COLO829 (cell line): ENCODE measurements around the gene GRAMD2B.
"Not testable (repeated sequence)": the region's sequence is repeated elsewhere in the genome, so short reads cannot be mapped to it uniquely, and the experiment has no call there.

Source experiments
- DNase-seq: peaks from one replicate; pipeline ENCODE4 v3.0.0; 2012; ENCODE audit warnings: low spot score

The GRAMD2B gene

GRCh38 chr5:126513703-126514102 is 90.5 kb downstream of the GRAMD2B start:
- no peak for DNase-seq

GRCh38 chr5:126514131-126514557 is 90.9 kb downstream of the GRAMD2B start:
- no peak for DNase-seq

GRCh38 chr5:126514558-126515141 is 91.4 kb downstream of the GRAMD2B start:
- no peak for DNase-seq

- no peak for DNase-seq
These were observed 92.1 kb downstream of the GRAMD2B start for GRCh38 chr5:126515337-126515736.

- DNase-seq = peak; percentile 51
These were observed 92.9 kb downstream of the GRAMD2B start for GRCh38 chr5:126516133-126516532.

GRCh38 chr5:126516852-126517251 is 93.6 kb downstream of the GRAMD2B start:
- no peak for DNase-seq

GRCh38 chr5:126519223-126519622 is 96.0 kb downstream of the GRAMD2B start:
- DNase-seq = not testable (repeated sequence)

GRCh38 chr5:126519637-126520592 is 96.7 kb downstream of the GRAMD2B start:
- no peak for DNase-seq

- DNase-seq = no peak
These were observed 97.4 kb downstream of the GRAMD2B start for GRCh38 chr5:126520593-126520953.

- no peak for DNase-seq
These were observed 97.9 kb downstream of the GRAMD2B start for GRCh38 chr5:126521130-126521529.

GRCh38 chr5:126523818-126524510 is 100.8 kb downstream of the GRAMD2B start:
- DNase-seq = no peak

- no peak for DNase-seq
These were observed 102.5 kb downstream of the GRAMD2B start for GRCh38 chr5:126525630-126526245.

- no peak for DNase-seq
These were observed 103.3 kb downstream of the GRAMD2B start for GRCh38 chr5:126526493-126526892.

GRCh38 chr5:126527158-126527557 is 103.9 kb downstream of the GRAMD2B start:
- DNase-seq = no peak

GRCh38 chr5:126527892-126528291 is 104.7 kb downstream of the GRAMD2B start:
- no peak for DNase-seq

GRCh38 chr5:126531543-126532120 is 108.4 kb downstream of the GRAMD2B start:
- DNase-seq = peak; percentile 82

- DNase-seq = no peak
These were observed 111.3 kb downstream of the GRAMD2B start for GRCh38 chr5:126534553-126534952.

- DNase-seq = no peak
These were observed 112.8 kb downstream of the GRAMD2B start for GRCh38 chr5:126535856-126536545.

GRCh38 chr5:126536874-126537273 is 113.7 kb downstream of the GRAMD2B start:
- no peak for DNase-seq

- no peak for DNase-seq
These were observed 115.4 kb downstream of the GRAMD2B start for GRCh38 chr5:126538579-126538978.

GRCh38 chr5:126540631-126541030 is 117.4 kb downstream of the GRAMD2B start:
- DNase-seq = no peak
